Lower leg skin (tissue), 3 donors: ENCODE measurements around the gene ZNF814.

Experiments used
- POLR2A ChIP-seq, 2 donors: fragments of 450-650 bp; IDR thresholded peaks; one replicate each; pipeline ENCODE4 v1.6.1; 2016 to 2017; ENCODE audit warnings: antibody characterized with exemption in 2 of 2, mild to moderate bottlenecking in 1 of 2, moderate library complexity in 1 of 2
- TF ChIP-seq, protein P1 (sequence below), 3 donors: fragments of 450-650 bp; IDR thresholded peaks; one replicate each; pipeline ENCODE4 v1.5.1; 2016; ENCODE audit warnings: antibody characterized with exemption in 3 of 3, mild to moderate bottlenecking in 3 of 3, moderate library complexity in 2 of 3

DNA sequence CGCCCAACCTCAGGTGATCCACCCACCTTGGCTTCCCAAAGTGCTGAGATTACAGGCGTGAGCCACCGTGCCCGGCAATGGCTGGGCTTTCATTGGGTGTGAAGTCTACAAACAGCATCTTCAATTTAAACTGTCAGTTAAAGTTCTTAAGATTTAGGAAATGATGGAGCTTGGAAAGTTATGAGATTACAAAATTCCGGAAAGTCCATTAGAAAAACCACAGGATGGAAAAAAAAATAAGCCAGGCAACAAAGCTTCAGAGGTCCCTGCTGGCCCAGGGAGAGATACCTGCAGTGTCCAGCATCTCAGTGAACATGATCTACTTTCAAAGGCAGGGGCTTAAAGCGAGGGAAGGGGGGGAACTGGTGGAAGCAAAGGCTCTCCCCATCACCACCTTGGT, 63.3 kb downstream of the ZNF814 start:
- TF ChIP-seq, protein P1, sequence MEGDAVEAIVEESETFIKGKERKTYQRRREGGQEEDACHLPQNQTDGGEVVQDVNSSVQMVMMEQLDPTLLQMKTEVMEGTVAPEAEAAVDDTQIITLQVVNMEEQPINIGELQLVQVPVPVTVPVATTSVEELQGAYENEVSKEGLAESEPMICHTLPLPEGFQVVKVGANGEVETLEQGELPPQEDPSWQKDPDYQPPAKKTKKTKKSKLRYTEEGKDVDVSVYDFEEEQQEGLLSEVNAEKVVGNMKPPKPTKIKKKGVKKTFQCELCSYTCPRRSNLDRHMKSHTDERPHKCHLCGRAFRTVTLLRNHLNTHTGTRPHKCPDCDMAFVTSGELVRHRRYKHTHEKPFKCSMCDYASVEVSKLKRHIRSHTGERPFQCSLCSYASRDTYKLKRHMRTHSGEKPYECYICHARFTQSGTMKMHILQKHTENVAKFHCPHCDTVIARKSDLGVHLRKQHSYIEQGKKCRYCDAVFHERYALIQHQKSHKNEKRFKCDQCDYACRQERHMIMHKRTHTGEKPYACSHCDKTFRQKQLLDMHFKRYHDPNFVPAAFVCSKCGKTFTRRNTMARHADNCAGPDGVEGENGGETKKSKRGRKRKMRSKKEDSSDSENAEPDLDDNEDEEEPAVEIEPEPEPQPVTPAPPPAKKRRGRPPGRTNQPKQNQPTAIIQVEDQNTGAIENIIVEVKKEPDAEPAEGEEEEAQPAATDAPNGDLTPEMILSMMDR (IDR thresholded peaks at IDR 0.05) = no peak
- no peak for TF ChIP-seq POLR2A (IDR thresholded peaks at IDR 0.05)
